ENCODE results near the gene KRT40. TPM values are rescaled to one million over a fixed set of nuclear protein-coding genes. Genes with fewer than 3 reads are reported as not detected.

KRT40 gene
- total and polyA plus RNA-seq, 9 donors: not detected

DNA sequence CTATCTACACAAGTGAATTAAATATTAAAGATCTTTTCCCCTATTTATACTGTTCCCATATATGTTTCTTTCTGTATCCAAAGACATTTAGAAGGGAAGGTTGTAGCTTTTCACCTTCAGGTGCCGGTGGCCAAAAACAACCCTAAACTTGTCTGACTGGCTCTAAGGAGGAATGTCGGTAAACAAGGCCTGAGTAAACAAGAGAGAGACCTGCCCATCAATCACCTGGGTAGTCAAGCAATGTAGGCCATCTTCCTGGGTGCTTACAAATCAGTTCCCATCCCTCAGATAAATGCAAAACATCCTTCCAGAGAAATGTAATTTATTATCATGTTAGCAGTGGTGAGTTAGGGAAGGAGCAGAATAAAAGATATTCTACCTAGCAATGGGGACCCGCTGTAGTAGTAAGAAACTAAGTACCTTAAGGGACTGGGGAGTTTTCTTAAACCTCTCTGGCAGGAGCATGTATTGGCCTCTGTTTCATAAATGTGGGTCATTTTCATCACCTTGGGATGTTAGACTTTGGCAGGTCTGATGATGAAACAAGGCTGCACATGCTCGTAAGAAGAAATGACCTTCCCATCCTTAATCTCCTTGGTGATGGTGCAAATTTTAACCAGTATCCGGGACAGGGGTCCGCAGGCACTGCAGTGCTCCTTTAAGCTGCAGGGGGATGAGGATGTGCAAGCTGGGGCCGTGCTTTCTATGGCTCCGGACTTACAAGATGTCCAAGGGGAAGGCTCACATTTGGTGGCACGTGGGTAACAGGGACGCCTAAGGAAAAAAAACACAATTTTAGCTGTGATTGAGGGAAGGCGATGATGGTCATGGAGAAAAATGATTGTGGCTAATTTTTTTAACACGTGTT, 25.8 kb downstream of the KRT40 start:
- Histone ChIP-seq H3K27me3 (no peaks in the 10 kb centered on the region), H3K9me3 (no peaks in the 10 kb centered on the region), H3K4me1 (ENCODE audit: insufficient read depth) (no peaks in the 10 kb centered on the region), H3K36me3 (no peaks in the 10 kb centered on the region), H3K4me3 (no peak overlapping the region), H3K27ac (no peak overlapping the region)
- DNase-seq: no peak
- 91 to 94% (median 91%) methylated on average over 12 of the region's 12 CpGs for WGBS, 3 donors
- TF ChIP-seq EP300 (IDR thresholded peaks at IDR 0.05) (no peak), POLR2A (IDR thresholded peaks at IDR 0.05) (no peak)
- TF ChIP-seq, protein P1, sequence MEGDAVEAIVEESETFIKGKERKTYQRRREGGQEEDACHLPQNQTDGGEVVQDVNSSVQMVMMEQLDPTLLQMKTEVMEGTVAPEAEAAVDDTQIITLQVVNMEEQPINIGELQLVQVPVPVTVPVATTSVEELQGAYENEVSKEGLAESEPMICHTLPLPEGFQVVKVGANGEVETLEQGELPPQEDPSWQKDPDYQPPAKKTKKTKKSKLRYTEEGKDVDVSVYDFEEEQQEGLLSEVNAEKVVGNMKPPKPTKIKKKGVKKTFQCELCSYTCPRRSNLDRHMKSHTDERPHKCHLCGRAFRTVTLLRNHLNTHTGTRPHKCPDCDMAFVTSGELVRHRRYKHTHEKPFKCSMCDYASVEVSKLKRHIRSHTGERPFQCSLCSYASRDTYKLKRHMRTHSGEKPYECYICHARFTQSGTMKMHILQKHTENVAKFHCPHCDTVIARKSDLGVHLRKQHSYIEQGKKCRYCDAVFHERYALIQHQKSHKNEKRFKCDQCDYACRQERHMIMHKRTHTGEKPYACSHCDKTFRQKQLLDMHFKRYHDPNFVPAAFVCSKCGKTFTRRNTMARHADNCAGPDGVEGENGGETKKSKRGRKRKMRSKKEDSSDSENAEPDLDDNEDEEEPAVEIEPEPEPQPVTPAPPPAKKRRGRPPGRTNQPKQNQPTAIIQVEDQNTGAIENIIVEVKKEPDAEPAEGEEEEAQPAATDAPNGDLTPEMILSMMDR (IDR thresholded peaks at IDR 0.05): no peak
- intact Hi-C loops (cut with DNase I): no loop called here

GRCh38 chr17:40956401-40957254, 27.5 kb downstream of the KRT40 start:
- intact Hi-C loops (cut with DNase I): no loop called here
- Histone ChIP-seq H3K27ac (no peak overlapping the region), H3K4me3 (no peak overlapping the region), H3K9me3 (no peaks in the 10 kb centered on the region), H3K4me1 (ENCODE audit: insufficient read depth) (no peaks in the 10 kb centered on the region), H3K27me3 (no peaks in the 10 kb centered on the region), H3K36me3 (no peaks in the 10 kb centered on the region)
- WGBS, 3 donors: 55 to 68% (median 60%) methylated on average over 8 of the region's 8 CpGs
- no peak for DNase-seq
- TF ChIP-seq, protein P1 (IDR thresholded peaks at IDR 0.05): no peak
- TF ChIP-seq POLR2A (IDR thresholded peaks at IDR 0.05) (no peak), EP300 (IDR thresholded peaks at IDR 0.05) (no peak)

DNA sequence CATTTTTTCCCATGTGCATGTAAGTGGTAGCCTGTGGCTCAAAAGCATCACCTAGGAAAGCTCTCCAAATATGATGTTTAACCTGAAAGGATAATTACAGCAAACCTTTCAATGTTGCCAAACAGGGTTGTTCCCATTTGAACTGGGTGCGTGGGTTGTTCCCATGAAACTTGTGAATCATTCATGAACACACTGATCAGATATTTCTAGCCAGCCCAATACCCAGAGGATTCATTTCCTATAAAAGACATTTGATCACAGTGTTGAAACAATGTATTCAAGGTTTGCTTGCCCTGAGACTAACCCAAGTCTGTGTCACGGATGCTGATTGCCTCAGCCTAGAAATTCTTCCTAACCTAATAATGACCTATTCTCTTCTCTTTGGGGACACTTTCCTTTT, 30.2 kb downstream of the KRT40 start:
- Histone ChIP-seq H3K27me3 (no peaks in the 10 kb centered on the region), H3K36me3 (no peaks in the 10 kb centered on the region), H3K4me3 (no peak overlapping the region), H3K27ac (no peak overlapping the region), H3K4me1 (ENCODE audit: insufficient read depth) (peaks cover 2% of the 10 kb centered on the region), H3K9me3 (no peaks in the 10 kb centered on the region)
- no peak for DNase-seq
- TF ChIP-seq POLR2A (IDR thresholded peaks at IDR 0.05) (no peak), EP300 (IDR thresholded peaks at IDR 0.05) (no peak)
- TF ChIP-seq, protein P1 (IDR thresholded peaks at IDR 0.05): no peak
- intact Hi-C loops (cut with DNase I): no loop called here
- 90 to 100% (median 92%) methylated on average over 2 of the region's 2 CpGs for WGBS, 3 donors

- intact Hi-C loops (cut with DNase I): no loop called here
- DNase-seq: no peak
- Histone ChIP-seq H3K27ac (no peak overlapping the region), H3K4me3 (no peak overlapping the region), H3K4me1 (ENCODE audit: insufficient read depth) (peaks cover 2% of the 10 kb centered on the region), H3K27me3 (no peaks in the 10 kb centered on the region), H3K36me3 (no peaks in the 10 kb centered on the region), H3K9me3 (no peaks in the 10 kb centered on the region)
- no peak for TF ChIP-seq POLR2A (IDR thresholded peaks at IDR 0.05)
- TF ChIP-seq, protein P1 (IDR thresholded peaks at IDR 0.05): no peak
- no peak for TF ChIP-seq EP300 (IDR thresholded peaks at IDR 0.05)
- 48 to 68% (median 51%) methylated on average over 1 of the region's 1 CpG for WGBS, 3 donors
Measured at GRCh38 chr17:40952661-40953060, 31.5 kb downstream of the KRT40 start.
